GM23338 (cell line): ENCODE measurements around the gene CCDC57. TPM values are rescaled to one million over a fixed set of nuclear protein-coding genes. Genes with fewer than 3 reads are reported as not detected.

Experiments used
- ATAC-seq: fragments of 200-7000 bp; cut with Tn5 transposase; 3 replicates; pipeline ENCODE4 v1.9.1; 2020
- DNase-seq: peaks from one replicate; pipeline ENCODE4 v3.0.0-alpha.2; 2015; ENCODE audit warnings: low spot score
- H2AFZ ChIP-seq: fragments of 200-600 bp; sonication (generic); 2 replicates; pipeline ENCODE4 v1.8.0; 2016; ENCODE audit warnings: antibody characterized with exemption, mild to moderate bottlenecking, moderate library complexity
- H3F3A ChIP-seq: fragments of 200-600 bp; sonication (generic); replicated peaks from 2 replicates; pipeline ENCODE4 v1.8.0; 2017; ENCODE audit warnings: antibody characterized with exemption, mixed run types, low read depth
- H3K27ac ChIP-seq: fragments of 200-600 bp; sonication (generic); 2 replicates; pipeline ENCODE4 v1.6.1; 2016; ENCODE audit warnings: low read depth
- H3K27me3 ChIP-seq: fragments of 200-600 bp; sonication (generic); 2 replicates; pipeline ENCODE4 v1.8.0; 2016; ENCODE audit warnings: mild to moderate bottlenecking, mixed run types, moderate library complexity; ENCODE audit not compliant: insufficient read depth
- H3K36me3 ChIP-seq: fragments of 200-600 bp; sonication (generic); 2 replicates; pipeline ENCODE4 v1.8.0; 2016; ENCODE audit warnings: mild to moderate bottlenecking; ENCODE audit not compliant: insufficient read depth
- H3K4me1 ChIP-seq: fragments of 200-600 bp; sonication (generic); 2 replicates; pipeline ENCODE4 v1.8.0; 2016; ENCODE audit warnings: mild to moderate bottlenecking, moderate library complexity; ENCODE audit not compliant: insufficient read depth
- H3K4me2 ChIP-seq: fragments of 200-600 bp; sonication (generic); 2 replicates; pipeline ENCODE4 v1.7.1; 2017; ENCODE audit warnings: mixed run types
- H3K4me3 ChIP-seq: fragments of 200-600 bp; sonication (generic); 2 replicates; pipeline ENCODE4 v1.6.1; 2016; ENCODE audit warnings: mixed run types
- H3K79me2 ChIP-seq: fragments of 200-600 bp; sonication (generic); replicated peaks from 2 replicates; pipeline ENCODE4 v1.8.0; 2017; ENCODE audit warnings: mild to moderate bottlenecking; ENCODE audit not compliant: insufficient read depth
- H3K9me2 ChIP-seq: fragments of 200-600 bp; sonication (generic); 2 replicates; pipeline ENCODE4 v1.8.0; 2017; ENCODE audit not compliant: insufficient read depth
- H4K20me1 ChIP-seq: fragments of 200-600 bp; sonication (generic); replicated peaks from 2 replicates; pipeline ENCODE4 v1.8.0; 2017; ENCODE audit warnings: mild to moderate bottlenecking; ENCODE audit not compliant: insufficient read depth
- H3K27ac Mint-ChIP-seq: 2 replicates; pipeline ENCODE4 v1.8.0; 2020; ENCODE audit warnings: inconsistent platforms, mild to moderate bottlenecking, moderate library complexity, mixed read lengths
- H3K27me3 Mint-ChIP-seq: 3 replicates; pipeline ENCODE4 v1.8.0; 2022; ENCODE audit warnings: low read depth, mild to moderate bottlenecking, moderate library complexity, mixed read lengths, inconsistent platforms; ENCODE audit not compliant: insufficient read depth, poor library complexity
- H3K36me3 Mint-ChIP-seq: 3 replicates; pipeline ENCODE4 v1.8.0; 2021; ENCODE audit warnings: low read depth, mild to moderate bottlenecking, inconsistent platforms, moderate library complexity, mixed read lengths
- H3K4me1 Mint-ChIP-seq: 3 replicates; pipeline ENCODE4 v1.8.0; 2020; ENCODE audit warnings: mild to moderate bottlenecking, inconsistent platforms, mixed read lengths
- H3K4me3 Mint-ChIP-seq: 3 replicates; pipeline ENCODE4 v1.8.0; 2021; ENCODE audit warnings: moderate library complexity, mild to moderate bottlenecking, inconsistent platforms, mixed read lengths
- H3K9me3 Mint-ChIP-seq: 3 replicates; pipeline ENCODE4 v1.8.0; 2020; ENCODE audit warnings: moderate library complexity, mild to moderate bottlenecking, inconsistent platforms, mixed read lengths
- CREB1 ChIP-seq: fragments of 250-450 bp; sonication (Bioruptor Pico); IDR thresholded peaks from 2 replicates; pipeline ENCODE4 v1.5.0; 2020; ENCODE audit warnings: low read depth, mild to moderate bottlenecking, moderate library complexity
- CTCF ChIP-seq, 2 experiments: fragments of 200-600 bp in 1 of 2; sonication (generic) in 1 of 2; conservative IDR thresholded peaks; 2 replicates each; pipeline versions ENCODE4 v1.5.1 to v1.6.1; 2016 to 2017; ENCODE audit warnings: antibody characterized with exemption in 2 of 2, low read depth in 2 of 2, mild to moderate bottlenecking in 2 of 2, moderate library complexity in 1 of 2
- ETS1 ChIP-seq: IDR thresholded peaks from 2 replicates; pipeline ENCODE4 v1.6.1; 2016; ENCODE audit warnings: antibody characterized with exemption
- EZH2 ChIP-seq: fragments of 200-600 bp; sonication (generic); IDR thresholded peaks from one replicate; pipeline ENCODE4 v1.8.0; 2017; ENCODE audit warnings: antibody characterized with exemption, mild to moderate bottlenecking, low read depth; ENCODE audit not compliant: unreplicated experiment
- EZH2phosphoT487 ChIP-seq: fragments of 200-600 bp; sonication (generic); IDR thresholded peaks from one replicate; pipeline ENCODE4 v1.8.1; 2018; ENCODE audit warnings: antibody characterized with exemption; ENCODE audit not compliant: unreplicated experiment
- JUNB ChIP-seq: IDR thresholded peaks from one replicate; pipeline ENCODE4 v1.6.1; 2016; ENCODE audit warnings: antibody characterized with exemption; ENCODE audit not compliant: unreplicated experiment
- NANOG ChIP-seq: IDR thresholded peaks from 2 replicates; pipeline ENCODE4 v1.6.1; 2016; ENCODE audit warnings: antibody characterized with exemption, borderline replicate concordance
- POLR2AphosphoS5 ChIP-seq: IDR thresholded peaks from 2 replicates; pipeline ENCODE4 v1.6.1; 2016; ENCODE audit warnings: antibody characterized with exemption, low read depth
- REST ChIP-seq: IDR thresholded peaks from one replicate; pipeline ENCODE4 v1.6.1; 2018; ENCODE audit warnings: antibody characterized with exemption; ENCODE audit not compliant: unreplicated experiment
- STAT1 ChIP-seq: IDR thresholded peaks from one replicate; pipeline ENCODE4 v1.6.1; 2016; ENCODE audit warnings: antibody characterized with exemption; ENCODE audit not compliant: unreplicated experiment
- ZNF114 ChIP-seq: fragments of 250-450 bp; sonication (Bioruptor Pico); IDR thresholded peaks from 2 replicates; pipeline ENCODE4 v1.5.0; 2020; ENCODE audit warnings: mild to moderate bottlenecking, moderate library complexity
- ZNF331 ChIP-seq: fragments of 250-450 bp; sonication (Bioruptor Pico); IDR thresholded peaks from 2 replicates; pipeline ENCODE4 v1.5.0; 2020; ENCODE audit warnings: low read depth, mild to moderate bottlenecking, moderate library complexity
- ZNF462 ChIP-seq: fragments of 250-450 bp; sonication (Bioruptor Pico); IDR thresholded peaks from 2 replicates; pipeline ENCODE4 v1.5.0; 2020; ENCODE audit warnings: mild to moderate bottlenecking, moderate library complexity
- polyA plus RNA-seq: library from polyadenylated mRNA; unstranded; fragments of >200 nt; fragmentation: Nextera tagmentation; extraction: Ambion mirVana; gene quantifications from 2 replicates; pipeline ENCODE4 v1.2.1, GENCODE V29; 2016
- total RNA-seq: library from RNA; depleted of rRNA; stranded (reverse); fragments of >200 nt; shearing (Covaris generic); gene quantifications from 2 replicates; pipeline ENCODE4 v1.2.3, GENCODE V29; 2014

The CCDC57 gene
- total and polyA plus RNA-seq, 2 experiments from 2014 or later, result 7.0 to 16.3 TPM

- H3K27ac ChIP-seq, result no peak overlapping the region
- H3K27me3 ChIP-seq, result no peaks in the 10 kb centered on the region
- no peak overlapping the region for H3K4me3 ChIP-seq
- no peaks in the 10 kb centered on the region for H3F3A ChIP-seq
- DNase-seq (no peak), ATAC-seq (no peak)
- no peak overlapping the region for H3K4me2 ChIP-seq
- Mint-ChIP-seq H3K27me3 (peaks cover 6% of the 10 kb centered on the region), H3K27ac (no peak overlapping the region), H3K36me3 (no peaks in the 10 kb centered on the region; the same call in 2 of the 3 replicates), H3K9me3 (no peaks in the 10 kb centered on the region), H3K4me1 (no peaks in the 10 kb centered on the region), H3K4me3 (no peak overlapping the region)
- H4K20me1 ChIP-seq, result no peaks in the 10 kb centered on the region; the same call in 1 of the 2 replicates
- no peaks in the 10 kb centered on the region for H3K9me2 ChIP-seq
- no peaks in the 10 kb centered on the region for H3K79me2 ChIP-seq
- H2AFZ ChIP-seq, result no peak overlapping the region
- no peaks in the 10 kb centered on the region for H3K36me3 ChIP-seq
- TF ChIP-seq NANOG, result no peak
- TF ChIP-seq ZNF114, result no peak
- TF ChIP-seq POLR2AphosphoS5, result no peak
- TF ChIP-seq CREB1, result no peak
- TF ChIP-seq EZH2phosphoT487, result no peak
- TF ChIP-seq CTCF (conservative IDR thresholded peaks at IDR 0.05; ENCODE audit: low read depth in 2 of 2), result no peak
- no peak for TF ChIP-seq REST
- no peak for TF ChIP-seq EZH2
- TF ChIP-seq ZNF331 (CRISPR knock-in tag), result no peak
- no peak for TF ChIP-seq STAT1
- TF ChIP-seq ETS1, result no peak
- no peak for TF ChIP-seq JUNB
- TF ChIP-seq ZNF462, result no peak
- no peaks in the 10 kb centered on the region for H3K4me1 ChIP-seq
Observed at GRCh38 chr17:82134101-82134500, 78.5 kb downstream of the CCDC57 start.
